Coronary artery (tissue), 2 donors: ENCODE measurements around the gene MGAT4A.

Experiments
- DNase-seq: peaks from one replicate; pipeline ENCODE4 v3.0.0-alpha.2; 2017; ENCODE audit warnings: low spot score
- H3K27ac ChIP-seq, 2 donors: fragments of 200-600 bp; sonication (generic); one replicate each; pipeline ENCODE4 v1.5.1; 2016 to 2019
- H3K4me3 ChIP-seq: fragments of 200-600 bp; sonication (generic); 2 replicates; pipeline ENCODE4 v1.5.1; 2016; ENCODE audit warnings: mild to moderate bottlenecking, moderate library complexity
- TF ChIP-seq, protein P1 (sequence below): fragments of 200-600 bp; sonication (generic); IDR thresholded peaks from one replicate; pipeline ENCODE4 v1.5.1; 2019; ENCODE audit warnings: antibody characterized with exemption

The MGAT4A gene

GRCh38 chr2:98750593-98751282 lies 19.8 kb upstream of the MGAT4A start:
- Histone ChIP-seq H3K27ac (no peak overlapping the region), H3K4me3 (no peak overlapping the region)
- DNase-seq = no peak
- TF ChIP-seq, protein P1, sequence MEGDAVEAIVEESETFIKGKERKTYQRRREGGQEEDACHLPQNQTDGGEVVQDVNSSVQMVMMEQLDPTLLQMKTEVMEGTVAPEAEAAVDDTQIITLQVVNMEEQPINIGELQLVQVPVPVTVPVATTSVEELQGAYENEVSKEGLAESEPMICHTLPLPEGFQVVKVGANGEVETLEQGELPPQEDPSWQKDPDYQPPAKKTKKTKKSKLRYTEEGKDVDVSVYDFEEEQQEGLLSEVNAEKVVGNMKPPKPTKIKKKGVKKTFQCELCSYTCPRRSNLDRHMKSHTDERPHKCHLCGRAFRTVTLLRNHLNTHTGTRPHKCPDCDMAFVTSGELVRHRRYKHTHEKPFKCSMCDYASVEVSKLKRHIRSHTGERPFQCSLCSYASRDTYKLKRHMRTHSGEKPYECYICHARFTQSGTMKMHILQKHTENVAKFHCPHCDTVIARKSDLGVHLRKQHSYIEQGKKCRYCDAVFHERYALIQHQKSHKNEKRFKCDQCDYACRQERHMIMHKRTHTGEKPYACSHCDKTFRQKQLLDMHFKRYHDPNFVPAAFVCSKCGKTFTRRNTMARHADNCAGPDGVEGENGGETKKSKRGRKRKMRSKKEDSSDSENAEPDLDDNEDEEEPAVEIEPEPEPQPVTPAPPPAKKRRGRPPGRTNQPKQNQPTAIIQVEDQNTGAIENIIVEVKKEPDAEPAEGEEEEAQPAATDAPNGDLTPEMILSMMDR = no peak

GRCh38 chr2:98749066-98749450 lies 18.1 kb upstream of the MGAT4A start:
- TF ChIP-seq, protein P1 = no peak
- DNase-seq = no peak
- Histone ChIP-seq H3K4me3 (no peak overlapping the region), H3K27ac (peak overlapping the region in 1 of 2 donors; percentile 60)

GRCh38 chr2:98748292-98749065 lies 17.5 kb upstream of the MGAT4A start:
- no peak for DNase-seq
- Histone ChIP-seq H3K4me3 (no peak overlapping the region), H3K27ac (peak overlapping the region in 1 of 2 donors; percentile 60)
- TF ChIP-seq, protein P1 = no peak

DNA sequence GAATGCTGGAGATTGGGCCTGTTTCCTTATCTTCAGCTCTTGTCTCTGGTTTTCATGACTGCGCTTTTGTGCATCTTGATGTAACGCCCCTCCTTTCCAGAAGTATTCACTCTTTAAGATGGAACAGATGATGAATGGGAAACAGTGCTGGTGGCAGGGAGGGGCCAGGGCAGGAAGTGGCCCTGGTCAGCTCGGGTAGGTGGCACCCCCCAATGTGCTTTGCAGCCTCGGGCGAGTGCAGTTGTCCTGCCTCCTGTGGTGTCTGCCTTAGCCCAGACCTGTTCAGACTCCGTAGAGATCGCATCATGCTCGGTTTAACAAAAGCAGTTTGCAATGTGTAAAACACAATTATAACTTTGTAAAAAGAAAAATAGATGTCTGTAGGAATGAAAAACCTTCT lies 17.0 kb upstream of the MGAT4A start:
- TF ChIP-seq, protein P1 = no peak
- H3K4me3 ChIP-seq = no peak overlapping the region
- no peak overlapping the region for H3K27ac ChIP-seq
- DNase-seq = no peak

GRCh38 chr2:98746426-98746825 lies 15.5 kb upstream of the MGAT4A start:
- no peak overlapping the region for H3K27ac ChIP-seq
- no peak overlapping the region for H3K4me3 ChIP-seq
- TF ChIP-seq, protein P1 = no peak
- no peak for DNase-seq

DNA sequence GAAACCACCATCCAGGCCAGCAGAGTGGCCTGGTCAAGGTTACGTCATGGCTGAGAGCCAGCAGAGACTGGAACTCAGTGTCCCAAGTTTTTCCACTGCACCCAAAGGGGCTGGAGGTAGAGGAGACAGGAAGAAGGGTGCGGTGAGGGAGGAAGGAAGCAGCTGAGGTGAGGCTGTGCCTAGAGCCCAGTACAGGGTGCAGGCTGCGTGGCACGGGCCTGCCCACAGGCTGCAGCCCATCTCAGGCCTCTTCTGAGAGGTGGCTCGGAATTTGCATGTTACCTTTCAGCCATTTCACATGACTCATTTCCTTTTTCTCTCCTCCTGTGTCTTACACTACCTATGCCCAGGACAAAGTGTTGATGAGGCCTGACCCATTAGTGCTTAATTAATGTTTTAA lies 13.7 kb upstream of the MGAT4A start:
- TF ChIP-seq, protein P1 = no peak
- DNase-seq = no peak
- no peak overlapping the region for H3K27ac ChIP-seq
- H3K4me3 ChIP-seq = no peak overlapping the region

DNA sequence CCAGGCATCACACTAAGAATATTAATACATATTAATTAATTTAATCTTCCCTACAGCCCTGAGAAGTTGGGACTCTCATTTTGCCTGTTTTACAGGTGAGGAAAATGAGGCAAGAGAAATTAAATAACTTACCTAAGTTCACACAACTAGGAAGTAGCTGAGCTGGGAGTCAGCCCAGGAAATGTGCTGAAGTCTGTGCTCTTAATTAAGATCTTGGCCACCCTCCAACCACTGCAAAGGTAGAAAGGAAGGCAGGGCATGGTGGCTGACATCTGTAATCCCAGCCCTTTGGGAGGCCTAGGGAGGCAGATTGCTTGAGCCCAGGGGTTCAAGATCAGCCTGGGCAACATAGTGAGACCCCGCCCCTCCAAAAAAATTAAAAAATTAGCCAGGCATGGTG lies 12.9 kb upstream of the MGAT4A start:
- TF ChIP-seq, protein P1 = no peak
- no peak overlapping the region for H3K4me3 ChIP-seq
- no peak for DNase-seq
- no peak overlapping the region for H3K27ac ChIP-seq
